CD14-positive monocyte (primary cell): ENCODE measurements around the gene TASOR. TPM values are rescaled to one million over a fixed set of nuclear protein-coding genes. Genes with fewer than 3 reads are reported as not detected.

Experiments used
- DNase-seq, 3 donors: peaks; one replicate each; pipeline ENCODE4 v3.0.0-alpha.2; 2011 to 2022
- H2AFZ ChIP-seq: 2 replicates; pipeline ENCODE4 v1.6.0; 2012; ENCODE audit warnings: mild to moderate bottlenecking, low read depth, low read length, inconsistent platforms; ENCODE audit not compliant: insufficient read depth, poor library complexity, severe bottlenecking
- H3K27ac ChIP-seq, 2 donors: 1 replicate in 1 of 2; 2 replicates in 1 of 2; pipeline ENCODE4 v1.5.1; 2012 to 2013; ENCODE audit warnings: low read length in 2 of 2, control low read depth in 1 of 2, inconsistent platforms in 1 of 2, low read depth in 1 of 2, mild to moderate bottlenecking in 1 of 2
- H3K27me3 ChIP-seq, 2 donors: one replicate each; pipeline versions ENCODE4 v1.6.0 to v1.6.1; 2011 to 2013; ENCODE audit warnings: low read length in 2 of 2; ENCODE audit not compliant: control insufficient read depth in 2 of 2, insufficient read depth in 2 of 2
- H3K36me3 ChIP-seq, 2 donors: replicated peaks in 1 of 2; 1 replicate in 1 of 2; 2 replicates in 1 of 2; pipeline versions ENCODE4 v1.5.1 to v1.6.1; 2012 to 2013; ENCODE audit warnings: low read length in 2 of 2, control low read depth in 1 of 2, inconsistent platforms in 1 of 2, mild to moderate bottlenecking in 1 of 2; ENCODE audit not compliant: insufficient read depth in 2 of 2, control insufficient read depth in 1 of 2
- H3K4me1 ChIP-seq, 2 donors: 1 replicate in 1 of 2; 2 replicates in 1 of 2; pipeline versions ENCODE4 v1.5.1 to v1.6.1; 2012 to 2013; ENCODE audit warnings: low read length in 2 of 2, control low read depth in 1 of 2, inconsistent platforms in 1 of 2, mild to moderate bottlenecking in 1 of 2, moderate library complexity in 1 of 2; ENCODE audit not compliant: insufficient read depth in 2 of 2, control insufficient read depth in 1 of 2
- H3K4me2 ChIP-seq: replicated peaks from 2 replicates; pipeline ENCODE3; 2012; ENCODE audit warnings: low read length, moderate library complexity, mild to moderate bottlenecking; ENCODE audit not compliant: poor library complexity, severe bottlenecking; ENCODE audit errors: extremely low read depth
- H3K4me3 ChIP-seq, 3 experiments: fragments of 200-600 bp in 1 of 3; sonication (generic) in 1 of 3; replicated peaks in 1 of 3; 1 replicate in 2 of 3; 2 replicates in 1 of 3; pipeline ENCODE4 v1.5.1; 2011 to 2013; ENCODE audit warnings: low read length in 3 of 3, mild to moderate bottlenecking in 3 of 3, control low read depth in 2 of 3, low read depth in 2 of 3, inconsistent platforms in 1 of 3, moderate library complexity in 1 of 3
- H3K79me2 ChIP-seq: 2 replicates; pipeline ENCODE4 v1.6.0; 2012; ENCODE audit warnings: mild to moderate bottlenecking, control low read depth, inconsistent platforms, low read length, moderate library complexity; ENCODE audit not compliant: insufficient read depth
- H3K9ac ChIP-seq: 2 replicates; pipeline ENCODE4 v1.6.0; 2017; ENCODE audit warnings: low read length, mild to moderate bottlenecking; ENCODE audit not compliant: insufficient read depth, poor library complexity, severe bottlenecking
- H3K9me3 ChIP-seq, 2 donors: replicated peaks in 1 of 2; 1 replicate in 1 of 2; 2 replicates in 1 of 2; pipeline versions ENCODE4 v1.5.1 to v1.6.1; 2012 to 2013; ENCODE audit warnings: low read length in 2 of 2, control low read depth in 1 of 2; ENCODE audit not compliant: control insufficient read depth in 1 of 2, insufficient read depth in 1 of 2
- H4K20me1 ChIP-seq: 2 replicates; pipeline ENCODE4 v1.6.0; 2012; ENCODE audit warnings: mild to moderate bottlenecking, low read length, control low read depth, moderate library complexity; ENCODE audit not compliant: insufficient read depth
- H3K27ac Mint-ChIP-seq, 7 donors: one replicate each; pipeline ENCODE4 v1.8.0; 2020; ENCODE audit warnings: mild to moderate bottlenecking in 7 of 7, mixed read lengths in 7 of 7, moderate library complexity in 6 of 7, inconsistent platforms in 2 of 7
- H3K27me3 Mint-ChIP-seq, 3 donors: one replicate each; pipeline ENCODE4 v1.8.0; 2021 to 2022; ENCODE audit warnings: low read depth in 3 of 3, mild to moderate bottlenecking in 3 of 3, mixed read lengths in 3 of 3, moderate library complexity in 3 of 3, inconsistent platforms in 1 of 3
- H3K36me3 Mint-ChIP-seq, 2 donors: one replicate each; pipeline ENCODE4 v1.8.0; 2020; ENCODE audit warnings: mixed read lengths in 2 of 2, inconsistent platforms in 1 of 2, mild to moderate bottlenecking in 1 of 2
- H3K4me1 Mint-ChIP-seq: one replicate; pipeline ENCODE4 v1.8.0; 2020; ENCODE audit warnings: mild to moderate bottlenecking, mixed read lengths
- H3K4me3 Mint-ChIP-seq, 2 donors: one replicate each; pipeline ENCODE4 v1.8.0; 2020; ENCODE audit warnings: mild to moderate bottlenecking in 2 of 2, mixed read lengths in 2 of 2, moderate library complexity in 1 of 2
- H3K9me3 Mint-ChIP-seq, 7 donors: one replicate each; pipeline ENCODE4 v1.8.0; 2020 to 2022; ENCODE audit warnings: mixed read lengths in 7 of 7, mild to moderate bottlenecking in 6 of 7, moderate library complexity in 6 of 7, inconsistent platforms in 2 of 7
- CTCF ChIP-seq: fragments of 200-600 bp; IDR thresholded peaks from one replicate; pipeline ENCODE4 v1.8.0; 2022; ENCODE audit warnings: antibody characterized with exemption, mild to moderate bottlenecking
- WGBS: methylation state at CpG from one replicate; pipeline ENCODE4 v1.1.5; 2013; ENCODE audit warnings: missing lambda C conversion rate; ENCODE audit not compliant: insufficient coverage; 5-methylcytosine and 5-hydroxymethylcytosine counted together
- intact Hi-C, 2 donors: fragments of 100-400 bp; cut with micrococcal nuclease; formaldehyde crosslinking; loops; one replicate each; pipeline versions ENCODE4 v1.15.0 to v1.15.1; 2023
- polyA plus RNA-seq, 3 donors: library from polyadenylated mRNA; depleted of rRNA in 1 of 3; unstranded in 2 of 3; stranded (reverse) in 1 of 3; fragments of 300-500 nt in 2 of 3; fragments of >200 nt in 1 of 3; fragmentation: Illumina TruSeq in 2 of 3; gene quantifications; 1 replicate in 2 of 3; 2 replicates in 1 of 3; pipeline ENCODE4 v1.2.3, GENCODE V29; 2012 to 2021

Gene TASOR
- polyA plus RNA-seq, 3 donors = 10.8 to 27.4 (median 18.6) TPM

- Histone ChIP-seq H3K4me1 (peaks cover 20 to 37% of the 10 kb centered on the region in 2 donors), H3K27me3 (no peaks in the 10 kb centered on the region), H3K79me2 (peaks cover 59% of the 10 kb centered on the region), H3K4me3 (peak overlapping the region; percentile 58 to 92 (median 72)), H3K27ac (peak overlapping the region; percentile 93 to 95), H3K36me3 (peaks cover 0 to 9% of the 10 kb centered on the region in 2 donors), H3K9ac (peak overlapping the region; percentile 97), H3K9me3 (peaks cover 0 to 6% of the 10 kb centered on the region in 2 donors), H2AFZ (peak overlapping the region; percentile 98), H3K4me2 (peak overlapping the region; percentile 89), H4K20me1 (peaks cover 21% of the 10 kb centered on the region)
- no peak for DNase-seq
- 4% methylated on average over 7 of the region's 10 CpGs for WGBS
- H3K9me3 Mint-ChIP-seq = peaks cover 0 to 10% (median 5%) of the 10 kb centered on the region in 7 donors
- peaks cover 5 to 25% of the 10 kb centered on the region in 2 donors for H3K36me3 Mint-ChIP-seq
- TF ChIP-seq CTCF = no peak
- H3K27me3 Mint-ChIP-seq = peaks cover 0 to 1% (median 0%) of the 10 kb centered on the region in 3 donors
- peak overlapping the region; percentile 92 to 97 (median 96) for H3K27ac Mint-ChIP-seq
- peak overlapping the region; percentile 92 to 95 for H3K4me3 Mint-ChIP-seq
- intact Hi-C loops = loop anchor here (5.0 to 10.0 kb wide), 3 partner anchors 75 to 403 kb away; partner anchors contain the start of gene ARHGEF3 (in 1 of the 2)
- H3K4me1 Mint-ChIP-seq = peaks cover 37% of the 10 kb centered on the region
Observed at GRCh38 chr3:56681984-56682461, 1.0 kb downstream of the TASOR start.

GRCh38 chr3:56680054-56680580 is 2.9 kb downstream of the TASOR start:
- Histone ChIP-seq H3K4me1 (peaks cover 20 to 37% of the 10 kb centered on the region in 2 donors), H3K79me2 (peaks cover 78% of the 10 kb centered on the region)

More at GRCh38 chr3:56680054-56680580, 2.9 kb downstream of the TASOR start:
- Mint-ChIP-seq H3K4me3 (no peak overlapping the region), H3K9me3 (peaks cover 0 to 10% (median 5%) of the 10 kb centered on the region in 7 donors), H3K27me3 (peaks cover 0 to 1% (median 0%) of the 10 kb centered on the region in 3 donors), H3K4me1 (peaks cover 37% of the 10 kb centered on the region), H3K36me3 (peaks cover 5 to 25% of the 10 kb centered on the region in 2 donors), H3K27ac (no peak overlapping the region)
- Histone ChIP-seq H3K27me3 (no peaks in the 10 kb centered on the region), H3K27ac (no peak overlapping the region), H3K36me3 (peaks cover 0 to 14% of the 10 kb centered on the region in 2 donors), H4K20me1 (peaks cover 40% of the 10 kb centered on the region), H2AFZ (no peak overlapping the region), H3K4me3 (no peak overlapping the region), H3K4me2 (no peak overlapping the region), H3K9ac (no peak overlapping the region), H3K9me3 (peaks cover 0 to 6% of the 10 kb centered on the region in 2 donors)
- intact Hi-C loops = loop anchor here (5.0 to 10.0 kb wide), 3 partner anchors 77 to 405 kb away; partner anchors contain the start of gene ARHGEF3 (in 1 of the 2)
- TF ChIP-seq CTCF = no peak
- no peak for DNase-seq
